Smooth muscle cell (in vitro differentiated cells): ENCODE measurements around the gene HIVEP3. TPM values are rescaled to one million over a fixed set of nuclear protein-coding genes. Genes with fewer than 3 reads are reported as not detected.

Source experiments
- DNase-seq: peaks from one replicate; lab custom pipeline; 2025; ENCODE audit not compliant: unreplicated experiment; lab: John Stamatoyannopoulos, UW
- H2AFZ ChIP-seq: fragments of 200-600 bp; sonication (generic); 2 replicates; pipeline ENCODE4 v1.6.0; 2016; ENCODE audit warnings: antibody characterized with exemption, low read depth, mild to moderate bottlenecking
- H3F3A ChIP-seq: fragments of 200-600 bp; sonication (generic); 2 replicates; pipeline ENCODE4 v1.6.0; 2017; ENCODE audit warnings: antibody characterized with exemption, low read depth
- H3K27ac ChIP-seq: fragments of 200-600 bp; sonication (generic); 2 replicates; pipeline ENCODE4 v1.5.1; 2016; ENCODE audit warnings: low read depth, mild to moderate bottlenecking
- H3K27me3 ChIP-seq: fragments of 200-600 bp; sonication (generic); 2 replicates; pipeline ENCODE4 v1.6.1; 2016; ENCODE audit warnings: low read depth, mild to moderate bottlenecking
- H3K36me3 ChIP-seq: fragments of 200-600 bp; sonication (generic); 2 replicates; pipeline ENCODE4 v1.5.1; 2016; ENCODE audit warnings: low read depth
- H3K4me1 ChIP-seq: fragments of 200-600 bp; sonication (generic); 2 replicates; pipeline ENCODE4 v1.5.1; 2016; ENCODE audit warnings: low read depth
- H3K4me2 ChIP-seq: fragments of 200-600 bp; sonication (generic); 2 replicates; pipeline ENCODE4 v1.6.0; 2016; ENCODE audit warnings: mild to moderate bottlenecking
- H3K4me3 ChIP-seq: fragments of 200-600 bp; sonication (generic); 2 replicates; pipeline ENCODE4 v1.5.1; 2016; ENCODE audit warnings: mild to moderate bottlenecking
- H3K79me2 ChIP-seq: fragments of 200-600 bp; sonication (generic); 2 replicates; pipeline ENCODE4 v1.6.0; 2016; ENCODE audit warnings: low read depth, mild to moderate bottlenecking
- H3K9ac ChIP-seq: fragments of 200-600 bp; sonication (generic); 2 replicates; pipeline ENCODE4 v1.6.0; 2016; ENCODE audit warnings: low read depth
- H3K9me3 ChIP-seq: fragments of 200-600 bp; sonication (generic); replicated peaks from 2 replicates; pipeline ENCODE4 v1.5.1; 2016; ENCODE audit warnings: low read depth
- H4K20me1 ChIP-seq: fragments of 200-600 bp; sonication (generic); 2 replicates; pipeline ENCODE4 v1.6.0; 2016; ENCODE audit warnings: low read depth
- WGBS: methylation state at CpG from one replicate; pipeline ENCODE4 v1.1.7; 2016; ENCODE audit warnings: low lambda C conversion rate; 5-methylcytosine and 5-hydroxymethylcytosine counted together
- polyA plus RNA-seq: library from polyadenylated mRNA; unstranded; fragments of >200 nt; fragmentation: Nextera tagmentation; extraction: Ambion mirVana; gene quantifications from 2 replicates; pipeline ENCODE4 v1.2.1, GENCODE V29; 2016
- total RNA-seq: library from RNA; depleted of rRNA; stranded (reverse); fragments of >200 nt; gene quantifications from 2 replicates; pipeline ENCODE4 v1.2.3, GENCODE V29; 2014
- TF ChIP-seq, protein P1 (sequence below): fragments of 200-600 bp; sonication (generic); IDR thresholded peaks from 2 replicates; pipeline ENCODE4 v1.5.1; 2017; ENCODE audit warnings: borderline replicate concordance, mild to moderate bottlenecking, antibody characterized with exemption; ENCODE audit not compliant: insufficient read depth, poor library complexity, severe bottlenecking

The HIVEP3 gene
- total and polyA plus RNA-seq, 2 experiments from 2014 or later: 2.1 to 6.4 TPM

DNA sequence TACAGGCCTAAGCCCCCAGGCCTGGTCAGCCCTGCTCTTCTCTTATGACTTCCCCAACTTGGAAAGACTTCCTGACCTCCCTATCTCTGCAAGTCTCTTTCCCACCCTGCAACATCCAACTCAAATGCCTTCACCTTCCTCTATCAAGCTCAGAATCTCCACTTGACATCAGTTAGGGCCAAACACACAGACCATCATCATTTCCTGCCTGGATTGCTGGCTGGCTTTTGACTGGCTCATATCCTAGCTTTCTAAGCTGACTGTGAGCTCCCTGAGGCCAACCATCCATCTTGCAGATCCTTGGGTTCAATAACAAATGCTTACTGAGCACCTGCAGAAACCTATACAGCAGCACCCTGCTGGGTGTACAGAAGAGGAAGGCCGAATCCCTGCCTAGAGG is 296.9 kb downstream of the HIVEP3 start:
- TF ChIP-seq, protein P1, sequence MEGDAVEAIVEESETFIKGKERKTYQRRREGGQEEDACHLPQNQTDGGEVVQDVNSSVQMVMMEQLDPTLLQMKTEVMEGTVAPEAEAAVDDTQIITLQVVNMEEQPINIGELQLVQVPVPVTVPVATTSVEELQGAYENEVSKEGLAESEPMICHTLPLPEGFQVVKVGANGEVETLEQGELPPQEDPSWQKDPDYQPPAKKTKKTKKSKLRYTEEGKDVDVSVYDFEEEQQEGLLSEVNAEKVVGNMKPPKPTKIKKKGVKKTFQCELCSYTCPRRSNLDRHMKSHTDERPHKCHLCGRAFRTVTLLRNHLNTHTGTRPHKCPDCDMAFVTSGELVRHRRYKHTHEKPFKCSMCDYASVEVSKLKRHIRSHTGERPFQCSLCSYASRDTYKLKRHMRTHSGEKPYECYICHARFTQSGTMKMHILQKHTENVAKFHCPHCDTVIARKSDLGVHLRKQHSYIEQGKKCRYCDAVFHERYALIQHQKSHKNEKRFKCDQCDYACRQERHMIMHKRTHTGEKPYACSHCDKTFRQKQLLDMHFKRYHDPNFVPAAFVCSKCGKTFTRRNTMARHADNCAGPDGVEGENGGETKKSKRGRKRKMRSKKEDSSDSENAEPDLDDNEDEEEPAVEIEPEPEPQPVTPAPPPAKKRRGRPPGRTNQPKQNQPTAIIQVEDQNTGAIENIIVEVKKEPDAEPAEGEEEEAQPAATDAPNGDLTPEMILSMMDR: no peak
- Histone ChIP-seq H3K79me2 (peaks cover 16% of the 10 kb centered on the region), H3K27me3 (no peaks in the 10 kb centered on the region), H3K4me1 (peaks cover 4% of the 10 kb centered on the region), H3K9ac (no peak overlapping the region), H3K9me3 (no peaks in the 10 kb centered on the region), H3K27ac (peak overlapping the region; percentile 74), H3K4me2 (peak overlapping the region; percentile 41), H3F3A (no peaks in the 10 kb centered on the region), H4K20me1 (peaks cover 5% of the 10 kb centered on the region), H3K4me3 (no peak overlapping the region), H3K36me3 (no peaks in the 10 kb centered on the region), H2AFZ (no peak overlapping the region)
- WGBS: 96% methylated on average over 1 of the region's 1 CpG
- DNase-seq: no peak

DNA sequence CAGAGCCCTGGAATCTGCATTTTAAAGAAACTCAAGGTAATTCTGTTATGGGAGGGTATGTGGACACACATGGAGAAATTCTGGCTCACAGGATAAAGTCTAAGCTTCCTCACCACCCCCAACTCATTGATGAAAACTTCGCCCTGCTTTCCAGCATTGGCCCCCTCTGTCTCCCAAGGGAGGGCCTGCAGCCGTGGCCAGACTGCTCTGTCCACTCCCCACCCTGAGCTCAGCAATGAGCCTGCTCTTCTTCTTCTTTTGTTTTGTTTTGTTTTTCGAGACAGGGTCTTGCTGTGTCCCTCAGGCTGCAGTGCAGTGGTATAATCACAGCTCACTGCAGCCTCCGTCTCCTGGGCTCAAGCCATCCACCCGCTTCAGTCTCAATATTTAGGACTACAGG is 297.5 kb downstream of the HIVEP3 start:
- DNase-seq: no peak
- Histone ChIP-seq H3K27me3 (no peaks in the 10 kb centered on the region), H3K36me3 (no peaks in the 10 kb centered on the region), H3K9ac (no peak overlapping the region), H3K4me2 (no peak overlapping the region), H4K20me1 (peaks cover 5% of the 10 kb centered on the region), H3K9me3 (no peaks in the 10 kb centered on the region), H3K27ac (no peak overlapping the region), H3K79me2 (peaks cover 19% of the 10 kb centered on the region), H3K4me3 (no peak overlapping the region), H2AFZ (no peak overlapping the region), H3K4me1 (peaks cover 4% of the 10 kb centered on the region), H3F3A (no peaks in the 10 kb centered on the region)
- WGBS: 88% methylated on average over 5 of the region's 5 CpGs
- TF ChIP-seq, protein P1: no peak

DNA sequence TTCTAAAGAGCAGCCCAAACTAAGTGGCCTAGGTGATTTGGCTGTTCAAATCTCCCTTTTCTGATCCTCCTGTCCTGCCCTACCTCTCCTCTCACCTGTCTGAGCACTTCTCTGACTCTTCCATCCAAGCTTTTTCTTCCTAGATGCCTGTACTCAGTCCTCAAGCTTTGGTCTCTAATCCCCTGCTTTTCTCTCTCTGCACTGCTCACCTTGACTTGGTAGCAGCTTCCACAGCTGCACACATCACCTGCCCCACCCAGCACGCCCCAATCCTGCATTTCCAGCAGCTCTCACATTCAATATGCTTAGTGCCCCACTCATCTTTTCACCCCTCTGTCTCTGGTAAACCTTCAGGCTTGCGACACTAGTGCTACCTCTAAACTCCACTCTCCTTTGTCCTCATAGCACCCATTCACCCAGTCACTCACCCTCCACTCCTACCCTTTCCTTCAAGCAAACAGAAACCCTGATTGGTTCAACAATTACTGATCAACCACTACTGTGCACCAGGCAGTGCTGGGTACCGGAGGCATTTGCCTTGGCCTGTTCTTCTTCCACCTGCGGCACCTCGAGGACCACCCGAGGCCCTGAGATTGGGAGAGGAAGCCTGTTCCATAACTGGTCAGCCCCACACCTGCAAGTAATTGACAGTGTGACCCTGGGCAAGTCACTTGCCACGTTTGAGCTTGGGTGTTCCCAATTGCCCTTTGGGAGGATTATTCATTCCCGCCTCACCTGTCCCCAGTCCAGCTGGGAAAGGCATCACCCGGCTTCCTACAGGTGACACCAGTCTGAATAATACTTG is 298.2 kb downstream of the HIVEP3 start:
- no peak overlapping the region for H3K4me2 ChIP-seq
- no peaks in the 10 kb centered on the region for H3K9me3 ChIP-seq
- no peak overlapping the region for H2AFZ ChIP-seq
- TF ChIP-seq, protein P1: no peak
- H3K79me2 ChIP-seq: peaks cover 19% of the 10 kb centered on the region
- DNase-seq: no peak
- no peaks in the 10 kb centered on the region for H3K27me3 ChIP-seq
- H3K27ac ChIP-seq: no peak overlapping the region
- H3K4me3 ChIP-seq: no peak overlapping the region
- H3K9ac ChIP-seq: no peak overlapping the region
- H3K36me3 ChIP-seq: no peaks in the 10 kb centered on the region
- H3K4me1 ChIP-seq: peaks cover 4% of the 10 kb centered on the region
- peaks cover 5% of the 10 kb centered on the region for H4K20me1 ChIP-seq
- WGBS: 83% methylated on average over 9 of the region's 9 CpGs
- no peaks in the 10 kb centered on the region for H3F3A ChIP-seq
